T-helper 2 cell treated with Interferon-gamma antibody and Interleukin-4, amounts not matched to agents 100 ng/mL and 5 ng/mL, for 36 hours (primary cell): ENCODE results near the gene STAP2. TPM values are rescaled to one million over a fixed set of nuclear protein-coding genes. Genes with fewer than 3 reads are reported as not detected.
"Not testable (repeated sequence)": the region's sequence is repeated elsewhere in the genome, so short reads cannot be mapped to it uniquely, and the experiment has no call there.

ENCODE experiments used
- intact Hi-C: fragments of 100-400 bp; cut with micrococcal nuclease; formaldehyde crosslinking; loops from one replicate; pipeline ENCODE4 v1.15.1; 2023
- total RNA-seq: library from RNA; stranded (reverse); gene quantifications from 2 replicates; pipeline ENCODE4 v1.2.3, GENCODE V29; 2022

The STAP2 gene
- total RNA-seq, 1 donor from 2014 or later, result 10.4 TPM

DNA sequence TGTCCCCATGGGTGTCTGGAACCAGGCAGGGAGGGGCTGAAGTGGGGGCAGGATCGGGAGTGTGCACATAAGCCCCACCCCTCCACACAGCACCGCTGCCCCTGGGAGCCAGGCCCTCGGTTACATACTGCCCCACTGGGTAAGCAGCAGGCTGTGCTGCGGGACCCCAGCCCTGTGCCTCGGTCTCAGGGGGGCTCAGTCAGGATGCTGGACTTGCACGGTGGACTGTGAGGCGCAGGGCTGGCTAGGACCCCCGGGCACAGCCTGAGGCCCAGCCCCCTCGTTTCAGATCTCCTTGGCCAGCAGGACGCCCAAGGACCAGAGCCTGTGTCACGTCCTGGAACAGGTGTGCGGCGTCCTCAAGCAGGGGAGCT, 21.0 kb upstream of the STAP2 start:
- intact Hi-C loops, result no loop called here

GRCh38 chr19:4358709-4359626, 20.3 kb upstream of the STAP2 start:
- intact Hi-C loops, result no loop called here

DNA sequence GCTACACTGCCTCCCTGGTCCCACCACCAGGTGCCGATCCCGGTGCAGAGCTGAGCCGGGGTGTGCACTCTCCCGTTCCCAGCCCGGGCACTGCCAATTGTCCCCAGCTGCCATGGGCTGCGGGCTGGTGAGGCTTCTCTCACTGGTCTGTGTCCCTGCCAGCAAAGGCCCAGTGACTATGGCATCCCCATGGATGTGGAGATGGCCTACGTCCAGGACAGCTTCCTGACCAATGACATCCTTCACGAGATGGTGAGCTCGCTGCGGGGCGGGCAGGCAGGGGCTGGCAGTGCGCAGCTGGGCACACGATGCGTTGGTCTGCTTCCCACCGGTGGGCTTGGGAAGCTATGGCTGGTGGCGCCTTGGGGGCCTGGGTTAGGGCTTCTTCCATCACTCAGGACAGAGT, 19.3 kb upstream of the STAP2 start:
- intact Hi-C loops, result no loop called here

DNA sequence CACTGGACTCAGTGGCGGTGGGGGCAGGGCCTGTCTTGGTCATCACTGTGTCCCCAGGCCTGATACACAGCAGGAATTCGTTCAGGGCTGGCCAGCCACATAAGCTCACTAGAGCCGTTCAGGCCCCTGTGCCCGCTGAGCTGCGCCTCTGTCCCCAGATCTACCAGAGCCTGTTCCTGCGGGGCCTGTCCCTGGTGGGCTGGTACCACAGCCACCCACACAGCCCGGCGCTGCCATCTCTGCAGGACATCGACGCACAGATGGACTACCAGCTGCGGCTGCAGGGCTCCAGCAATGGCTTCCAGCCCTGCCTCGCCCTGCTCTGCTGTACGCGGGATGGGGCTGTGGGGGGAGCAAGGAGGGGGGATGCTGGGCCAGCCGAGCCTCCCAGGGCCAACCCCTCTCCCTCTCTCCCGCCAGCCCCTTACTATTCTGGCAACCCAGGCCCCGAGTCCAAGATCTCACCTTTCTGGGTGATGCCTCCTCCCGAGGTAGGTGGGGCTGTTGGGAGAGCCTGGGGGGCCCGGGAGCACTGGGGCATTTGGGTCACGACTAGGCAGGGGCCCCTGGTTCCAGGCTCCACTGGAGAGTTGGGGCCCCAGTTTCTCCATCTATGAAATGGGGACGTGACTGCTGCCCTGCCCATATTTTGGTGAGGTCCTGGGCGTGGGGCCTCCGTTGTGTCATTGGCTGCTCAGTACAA, 18.6 kb upstream of the STAP2 start:
- intact Hi-C loops, result no loop called here

GRCh38 chr19:4354897-4355296, 16.3 kb upstream of the STAP2 start:
- intact Hi-C loops, result no loop called here

DNA sequence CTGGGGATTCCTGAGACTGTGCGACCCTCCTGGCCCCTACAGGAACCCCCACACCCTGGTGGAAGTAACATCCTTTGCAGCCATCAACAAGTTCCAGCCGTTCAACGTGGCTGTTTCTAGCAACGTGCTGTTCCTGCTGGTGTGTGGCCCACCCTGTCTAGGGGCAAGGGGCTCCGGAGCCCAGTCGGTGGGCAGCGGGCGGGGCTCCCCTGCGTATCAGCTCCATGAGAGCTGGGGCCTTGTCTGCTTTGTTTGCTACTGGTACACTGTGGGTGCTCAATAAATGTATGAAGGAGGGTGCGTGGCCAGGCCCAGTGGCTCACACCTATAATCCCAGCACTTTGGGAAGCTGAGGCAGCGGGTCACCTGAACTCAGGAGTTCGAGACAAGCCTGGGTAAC, 15.7 kb upstream of the STAP2 start:
- intact Hi-C loops, result no loop called here

GRCh38 chr19:4352701-4353121, 14.1 kb upstream of the STAP2 start:
- intact Hi-C loops, result loop anchor here (1.0 kb wide), 1 partner anchor 85 kb away; no protein-coding TSS in a partner anchor

GRCh38 chr19:4350726-4351125, 12.1 kb upstream of the STAP2 start:
- intact Hi-C loops, result no loop called here

- intact Hi-C loops, result no loop called here
Measured at GRCh38 chr19:4350111-4350510, 11.5 kb upstream of the STAP2 start.

- intact Hi-C loops, result not testable (repeated sequence)
Measured at GRCh38 chr19:4349225-4349624, 10.6 kb upstream of the STAP2 start.

DNA sequence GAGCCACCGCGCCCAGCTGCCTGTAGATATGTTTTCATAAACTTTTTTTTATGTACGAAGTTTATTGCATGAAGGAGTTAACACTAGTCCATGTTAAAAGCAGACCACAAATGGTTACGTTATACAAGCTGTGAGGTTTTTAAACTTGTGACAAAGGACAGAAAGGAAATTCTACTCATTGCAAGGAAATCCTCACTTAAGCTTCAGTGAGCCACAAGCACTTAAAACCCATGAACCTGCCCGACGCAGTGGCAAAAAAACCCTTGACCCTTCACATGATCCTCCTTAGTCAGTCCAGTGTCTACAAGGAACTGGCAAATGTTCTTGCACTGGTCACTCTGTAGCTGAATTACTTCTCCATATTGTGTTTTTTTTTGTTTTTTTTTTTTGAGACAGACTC, 8.9 kb upstream of the STAP2 start:
- intact Hi-C loops, result no loop called here

- intact Hi-C loops, result no loop called here
Measured at GRCh38 chr19:4346020-4346383, 7.4 kb upstream of the STAP2 start.

GRCh38 chr19:4345342-4346019, 6.9 kb upstream of the STAP2 start:
- intact Hi-C loops, result no loop called here

GRCh38 chr19:4343370-4344307, 5.0 kb upstream of the STAP2 start, which contains the start of gene MPND:
MPND (plus strand) TSS chr19:4343562; CDS start chr19:4343594, 32 bp downstream.
- intact Hi-C loops, result loop anchor here (1.0 to 2.0 kb wide), 3 partner anchors 25 to 127 kb away; partner anchors contain the start of gene YJU2

DNA sequence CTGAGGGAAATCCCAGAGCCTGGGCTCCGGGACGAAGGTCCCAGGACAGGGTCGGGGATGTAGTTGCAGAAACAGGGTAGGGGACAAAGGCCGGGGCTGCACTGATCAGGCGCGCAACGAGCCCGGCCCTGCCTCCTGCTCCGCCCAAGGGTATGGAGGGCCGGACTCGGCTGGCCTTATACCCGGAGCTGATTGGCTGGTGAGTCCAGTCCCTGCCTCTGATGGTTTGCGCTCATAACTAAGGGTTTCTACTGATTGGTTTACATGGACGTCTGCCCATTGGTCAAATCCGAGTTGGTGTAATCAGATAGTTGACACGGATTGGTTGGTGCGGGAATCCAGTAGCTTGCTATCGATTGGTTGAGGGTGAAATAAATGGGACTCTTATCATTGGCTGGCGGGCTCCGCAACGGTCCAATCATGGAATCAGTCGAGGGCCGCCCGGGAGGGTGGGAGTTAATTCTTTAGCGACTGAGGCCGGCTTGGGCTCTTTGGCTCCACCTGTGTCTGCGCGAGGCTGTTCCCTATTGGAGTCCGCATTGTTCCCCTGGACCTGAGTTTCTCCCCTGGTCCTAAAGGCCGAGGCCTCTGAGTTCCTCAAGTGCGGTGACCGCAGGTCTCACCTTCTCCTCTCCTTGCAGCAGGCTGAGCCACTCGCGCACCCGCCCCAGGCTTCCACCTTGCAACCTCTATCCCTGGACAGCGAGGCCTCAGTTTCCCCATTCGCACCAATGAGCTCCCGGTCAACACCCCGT, 4.2 kb upstream of the STAP2 start:
- intact Hi-C loops, result loop anchor here (1.0 to 2.0 kb wide), 5 partner anchors 14 to 128 kb away; partner anchors contain the start of genes SH3GL1 and YJU2

GRCh38 chr19:4342314-4342614, 3.6 kb upstream of the STAP2 start:
- intact Hi-C loops, result loop anchor here (1.0 to 2.0 kb wide), 4 partner anchors 14 to 129 kb away; partner anchors contain the start of gene SH3GL1

GRCh38 chr19:4337906-4338440, 654 bp downstream of the STAP2 start:
- intact Hi-C loops, result no loop called here

DNA sequence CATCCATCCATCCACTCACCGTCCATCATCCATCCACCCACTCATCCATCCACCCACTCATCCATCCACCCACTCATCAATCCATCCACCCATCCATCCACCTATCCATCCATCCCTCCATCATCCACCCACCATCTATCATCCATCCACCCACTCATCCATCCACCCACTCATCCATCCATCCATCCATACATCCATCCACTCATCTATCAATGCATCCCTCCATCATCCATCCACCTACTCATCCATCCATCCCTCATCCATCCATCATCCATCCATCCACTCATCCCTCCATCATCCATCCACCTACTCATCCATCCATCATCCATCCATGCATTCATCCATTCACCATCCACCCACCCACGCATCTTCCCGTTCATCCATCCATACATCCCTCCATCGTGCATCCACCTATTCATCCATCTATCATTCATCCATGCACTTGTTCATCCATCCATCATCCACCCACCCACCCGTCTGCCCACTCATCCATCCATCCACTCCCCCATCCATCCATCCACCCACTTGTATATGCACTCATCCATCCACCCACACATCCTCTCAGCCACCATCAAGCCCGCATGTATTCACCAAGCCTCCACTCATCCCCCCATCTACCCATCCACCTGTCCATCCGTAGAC, 3.6 kb downstream of the STAP2 start:
- intact Hi-C loops, result no loop called here

DNA sequence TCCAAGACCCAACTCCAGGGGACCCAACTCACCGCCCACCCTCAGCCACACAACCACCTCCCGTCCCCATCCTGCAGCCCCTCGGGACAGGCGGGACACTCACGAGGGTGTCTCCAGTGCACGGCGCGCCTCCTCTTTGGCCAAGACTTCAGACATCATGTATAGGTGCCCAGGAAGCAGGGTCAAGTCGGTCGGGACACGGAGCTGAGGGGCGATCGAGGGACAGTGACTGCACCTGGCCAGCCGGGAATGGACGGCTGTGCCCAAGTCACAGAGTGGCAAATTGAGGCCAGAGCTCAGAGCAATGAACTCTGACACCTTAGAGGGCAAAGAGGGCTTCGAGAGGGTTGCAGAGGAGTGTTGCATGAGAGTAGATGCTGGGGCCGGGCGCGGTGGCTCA, 8.8 kb downstream of the STAP2 start:
- intact Hi-C loops, result loop anchor here (5.0 kb wide), 1 partner anchor 142 kb away; the partner anchor contains the start of gene HDGFL2
